Thymus (tissue), 11 donors: ENCODE measurements around the gene PIK3R5. TPM values are rescaled to one million over a fixed set of nuclear protein-coding genes. Genes with fewer than 3 reads are reported as not detected.
"Not testable (repeated sequence)": the region's sequence is repeated elsewhere in the genome, so short reads cannot be mapped to it uniquely, and the experiment has no call there.

Experiments
- DNase-seq, 9 donors: peaks; one replicate each; pipeline ENCODE4 v3.0.0-alpha.2; 2013; ENCODE audit warnings: low spot score in 9 of 9, low read depth in 6 of 9, missing footprints in 1 of 9
- H3K27ac ChIP-seq, 2 donors: one replicate each; pipeline ENCODE4 v1.5.1; 2013; ENCODE audit warnings: control low read depth in 1 of 2, low read depth in 1 of 2, low read length in 1 of 2, mild to moderate bottlenecking in 1 of 2, moderate library complexity in 1 of 2
- H3K27me3 ChIP-seq, 2 donors: one replicate each; pipeline ENCODE4 v1.5.1; 2013; ENCODE audit warnings: low read length in 1 of 2; ENCODE audit not compliant: control insufficient read depth in 2 of 2, insufficient read depth in 1 of 2
- H3K36me3 ChIP-seq, 2 donors: one replicate each; pipeline ENCODE4 v1.5.1; 2013; ENCODE audit warnings: low read length in 1 of 2, mild to moderate bottlenecking in 1 of 2, moderate library complexity in 1 of 2; ENCODE audit not compliant: control insufficient read depth in 2 of 2, insufficient read depth in 2 of 2
- H3K4me1 ChIP-seq, 2 donors: one replicate each; pipeline ENCODE4 v1.5.1; 2013; ENCODE audit warnings: low read length in 2 of 2; ENCODE audit not compliant: control insufficient read depth in 2 of 2, insufficient read depth in 2 of 2
- H3K4me3 ChIP-seq, 2 donors: one replicate each; pipeline ENCODE4 v1.5.1; 2013; ENCODE audit warnings: low read length in 2 of 2, control low read depth in 1 of 2, mild to moderate bottlenecking in 1 of 2
- H3K9me3 ChIP-seq, 2 donors: one replicate each; pipeline ENCODE4 v1.5.1; 2013; ENCODE audit warnings: low read length in 1 of 2, mild to moderate bottlenecking in 1 of 2; ENCODE audit not compliant: control insufficient read depth in 2 of 2, insufficient read depth in 1 of 2
- WGBS: extraction: QIAGEN DNeasy Blood & Tissue Kit; methylation state at CpG from one replicate; pipeline ENCODE4 v1.1.7; 2013; 5-methylcytosine and 5-hydroxymethylcytosine counted together
- polyA plus RNA-seq: library from polyadenylated mRNA; stranded (reverse); fragments of 200-250 nt; gene quantifications from one replicate; pipeline ENCODE4 v1.2.3, GENCODE V29; 2013
- total RNA-seq: library from RNA; stranded (reverse); fragments of 120-200 nt; gene quantifications from one replicate; pipeline ENCODE4 v1.2.4, GENCODE V29; 2013
- donor health status: healthy.

Gene PIK3R5
- total and polyA plus RNA-seq, 2 donors, result 15.2 to 20.4 TPM

GRCh38 chr17:8859027-8859803, 106.3 kb downstream of the PIK3R5 start:
- H3K27ac ChIP-seq, result peak overlapping the region in 1 of 2 donors; percentile 48
- H3K4me3 ChIP-seq, result no peak overlapping the region
- WGBS, result 94% methylated on average over 11 of the region's 11 CpGs
- no peaks in the 10 kb centered on the region for H3K9me3 ChIP-seq
- H3K4me1 ChIP-seq, result peaks cover 16 to 58% of the 10 kb centered on the region in 2 donors
- H3K27me3 ChIP-seq, result no peaks in the 10 kb centered on the region
- peaks cover 0 to 3% of the 10 kb centered on the region in 2 donors for H3K36me3 ChIP-seq
- DNase-seq, result no peak

GRCh38 chr17:8857919-8858318, 107.6 kb downstream of the PIK3R5 start:
- peaks cover 16 to 58% of the 10 kb centered on the region in 2 donors for H3K4me1 ChIP-seq
- peak in 6 of 9 donors; percentile 25 to 79 (median 48) for DNase-seq
- peaks cover 0 to 3% of the 10 kb centered on the region in 2 donors for H3K36me3 ChIP-seq
- 4% methylated on average over 5 of the region's 5 CpGs for WGBS
- H3K27me3 ChIP-seq, result no peaks in the 10 kb centered on the region
- no peak overlapping the region for H3K4me3 ChIP-seq
- H3K9me3 ChIP-seq, result no peaks in the 10 kb centered on the region
- H3K27ac ChIP-seq, result peak overlapping the region in 1 of 2 donors; percentile 73

- peaks cover 0 to 3% of the 10 kb centered on the region in 2 donors for H3K36me3 ChIP-seq
- H3K4me1 ChIP-seq, result peaks cover 12 to 52% of the 10 kb centered on the region in 2 donors
- H3K27ac ChIP-seq, result no peak overlapping the region
- no peaks in the 10 kb centered on the region for H3K9me3 ChIP-seq
- WGBS, result 75% methylated on average over 14 of the region's 14 CpGs
- DNase-seq, result peak in 1 of 9 donors; percentile 65
- H3K4me3 ChIP-seq, result no peak overlapping the region
- no peaks in the 10 kb centered on the region for H3K27me3 ChIP-seq
These were observed 108.5 kb downstream of the PIK3R5 start for GRCh38 chr17:8856869-8857575.

- not testable (repeated sequence) for DNase-seq, H3K36me3 ChIP-seq, H3K4me3 ChIP-seq, H3K9me3 ChIP-seq, H3K27ac ChIP-seq, H3K27me3 ChIP-seq
- H3K4me1 ChIP-seq, result peaks cover 12 to 46% of the 10 kb centered on the region in 2 donors
- 95% methylated on average over 6 of the region's 6 CpGs for WGBS
These were observed 109.3 kb downstream of the PIK3R5 start for GRCh38 chr17:8856205-8856603.

GRCh38 chr17:8855477-8856204, 109.9 kb downstream of the PIK3R5 start:
- WGBS, result 92% methylated on average over 17 of the region's 17 CpGs
- H3K27ac ChIP-seq, result no peak overlapping the region
- no peaks in the 10 kb centered on the region for H3K27me3 ChIP-seq
- no peaks in the 10 kb centered on the region for H3K9me3 ChIP-seq
- H3K4me1 ChIP-seq, result peaks cover 12 to 41% of the 10 kb centered on the region in 2 donors
- H3K4me3 ChIP-seq, result no peak overlapping the region
- peaks cover 0 to 3% of the 10 kb centered on the region in 2 donors for H3K36me3 ChIP-seq
- DNase-seq, result no peak

GRCh38 chr17:8851600-8851999, 113.9 kb downstream of the PIK3R5 start:
- Histone ChIP-seq H3K9me3 (no peaks in the 10 kb centered on the region), H3K4me3 (no peak overlapping the region), H3K4me1 (peaks cover 0 to 10% of the 10 kb centered on the region in 2 donors), H3K27me3 (no peaks in the 10 kb centered on the region), H3K36me3 (peaks cover 0 to 2% of the 10 kb centered on the region in 2 donors), H3K27ac (no peak overlapping the region)
- WGBS, result 96% methylated on average over 5 of the region's 5 CpGs
- DNase-seq, result no peak

GRCh38 chr17:8849311-8850041, 116.0 kb downstream of the PIK3R5 start:
- no peaks in the 10 kb centered on the region for H3K4me1 ChIP-seq
- H3K27ac ChIP-seq, result no peak overlapping the region
- no peak for DNase-seq
- 75% methylated on average over 4 of the region's 4 CpGs for WGBS
- no peaks in the 10 kb centered on the region for H3K27me3 ChIP-seq
- no peaks in the 10 kb centered on the region for H3K9me3 ChIP-seq
- H3K36me3 ChIP-seq, result peaks cover 0 to 2% of the 10 kb centered on the region in 2 donors
- no peak overlapping the region for H3K4me3 ChIP-seq

GRCh38 chr17:8847891-8848290, 117.6 kb downstream of the PIK3R5 start:
- H3K9me3 ChIP-seq, result no peaks in the 10 kb centered on the region
- WGBS, result 98% methylated on average over 2 of the region's 2 CpGs
- no peak overlapping the region for H3K27ac ChIP-seq

More at GRCh38 chr17:8847891-8848290, 117.6 kb downstream of the PIK3R5 start:
- Histone ChIP-seq H3K36me3 (peaks cover 0 to 2% of the 10 kb centered on the region in 2 donors), H3K4me1 (peaks cover 3 to 11% of the 10 kb centered on the region in 2 donors), H3K4me3 (no peak overlapping the region), H3K27me3 (no peaks in the 10 kb centered on the region)
- DNase-seq, result no peak
